Endodermal cell (in vitro differentiated cells): Measurements from ENCODE around the gene PCSK2. TPM values are rescaled to one million over a fixed set of nuclear protein-coding genes. Genes with fewer than 3 reads are reported as not detected.

ENCODE experiments used
- DNase-seq: peaks from one replicate; pipeline ENCODE4 v3.0.0-alpha.2; 2017
- H3K27ac ChIP-seq: 2 replicates; pipeline ENCODE4 v1.5.1; 2013; ENCODE audit warnings: mild to moderate bottlenecking, low read depth, low read length, moderate library complexity
- H3K27me3 ChIP-seq: 2 replicates; pipeline ENCODE4 v1.6.1; 2013; ENCODE audit warnings: mild to moderate bottlenecking, low read length, moderate library complexity; ENCODE audit not compliant: insufficient read depth, control insufficient read depth, poor library complexity, severe bottlenecking
- H3K36me3 ChIP-seq: 2 replicates; pipeline ENCODE4 v1.7.0; 2013; ENCODE audit warnings: mild to moderate bottlenecking, low read length, moderate library complexity; ENCODE audit not compliant: control insufficient read depth, insufficient read depth
- H3K4me1 ChIP-seq: one replicate; pipeline ENCODE4 v1.7.0; 2013; ENCODE audit warnings: low read length; ENCODE audit not compliant: control insufficient read depth, insufficient read depth
- H3K4me3 ChIP-seq: 2 replicates; pipeline ENCODE4 v1.5.1; 2013; ENCODE audit warnings: mild to moderate bottlenecking, low read length, moderate library complexity
- H3K9ac ChIP-seq: 2 replicates; pipeline ENCODE4 v1.6.1; 2013; ENCODE audit warnings: mild to moderate bottlenecking, low read length, moderate library complexity; ENCODE audit not compliant: poor library complexity, severe bottlenecking; ENCODE audit errors: extremely low read depth
- H3K9me3 ChIP-seq: 2 replicates; pipeline ENCODE4 v1.6.1; 2013; ENCODE audit warnings: mild to moderate bottlenecking, low read length, moderate library complexity; ENCODE audit not compliant: control insufficient read depth
- H3K27ac Mint-ChIP-seq: 2 replicates; pipeline ENCODE4 v1.8.0; 2020; ENCODE audit warnings: mixed read lengths
- H3K27me3 Mint-ChIP-seq: 2 replicates; pipeline ENCODE4 v1.8.0; 2021; ENCODE audit warnings: mild to moderate bottlenecking, mixed read lengths; ENCODE audit not compliant: insufficient read depth
- H3K36me3 Mint-ChIP-seq: 2 replicates; pipeline ENCODE4 v1.8.0; 2020; ENCODE audit warnings: low read depth, mixed read lengths
- H3K4me1 Mint-ChIP-seq: 2 replicates; pipeline ENCODE4 v1.8.0; 2020; ENCODE audit warnings: mixed read lengths
- H3K4me3 Mint-ChIP-seq: 2 replicates; pipeline ENCODE4 v1.8.0; 2020; ENCODE audit warnings: mild to moderate bottlenecking, moderate library complexity, mixed read lengths
- H3K9me3 Mint-ChIP-seq: 2 replicates; pipeline ENCODE4 v1.8.0; 2020; ENCODE audit warnings: mild to moderate bottlenecking, mixed read lengths
- CTCF ChIP-seq: fragments of 200-600 bp; sonication (generic); conservative IDR thresholded peaks from 2 replicates; pipeline ENCODE4 v1.5.0; 2021; ENCODE audit warnings: antibody characterized with exemption, mild to moderate bottlenecking
- WGBS, 2 experiments: methylation state at CpG; one replicate each; pipeline versions ENCODE4 v1.1.5 to v1.1.7; 2013; ENCODE audit warnings: missing lambda C conversion rate in 2 of 2, mixed read lengths in 1 of 2; ENCODE audit not compliant: insufficient coverage in 1 of 2, insufficient read length in 1 of 2; 5-methylcytosine and 5-hydroxymethylcytosine counted together
- total RNA-seq, 2 donors: library from RNA; stranded (reverse); fragmentation: NEBNext Ultra II Directional in 1 of 2; extraction: Animal tissue kit (Norgen Biotek cat#: 25700) in 1 of 2; gene quantifications; 2 replicates in 1 of 2; 3 replicates in 1 of 2; pipeline ENCODE4 v1.2.1, GENCODE V29; 2021

The PCSK2 gene
- total RNA-seq, 2 donors from 2014 or later: 3.0 to 4.8 TPM

- no peaks in the 10 kb centered on the region for H3K27me3 Mint-ChIP-seq
- H3K9me3 Mint-ChIP-seq: peaks cover 14% of the 10 kb centered on the region
- H3K9ac ChIP-seq: no peak overlapping the region
- no peak overlapping the region for H3K4me3 Mint-ChIP-seq
- no peak overlapping the region for H3K27ac ChIP-seq
- no peak for DNase-seq
- peaks cover 25% of the 10 kb centered on the region for H3K4me1 ChIP-seq
- no peak overlapping the region for H3K27ac Mint-ChIP-seq
- no peaks in the 10 kb centered on the region for H3K27me3 ChIP-seq
- H3K9me3 ChIP-seq: peaks cover 12% of the 10 kb centered on the region
- no peaks in the 10 kb centered on the region for H3K36me3 Mint-ChIP-seq
- 100% methylated on average over 2 of the region's 2 CpGs; no CpG with 5 or more reads in 1 of the 2 experiments for WGBS, 2 experiments
- H3K36me3 ChIP-seq: no peaks in the 10 kb centered on the region
- H3K4me3 ChIP-seq: no peak overlapping the region
- H3K4me1 Mint-ChIP-seq: peaks cover 41% of the 10 kb centered on the region
- no peak for TF ChIP-seq CTCF
Observed at GRCh38 chr20:17448071-17448470, 221.2 kb downstream of the PCSK2 start.

- WGBS, 2 experiments: 82 to 83% methylated on average over 1 to 2 of the region's 2 CpGs
- H3K4me3 Mint-ChIP-seq: no peak overlapping the region
- H3K9me3 Mint-ChIP-seq: peaks cover 14% of the 10 kb centered on the region
- Histone ChIP-seq H3K27me3 (no peaks in the 10 kb centered on the region), H3K9me3 (peaks cover 12% of the 10 kb centered on the region), H3K36me3 (no peaks in the 10 kb centered on the region), H3K9ac (no peak overlapping the region), H3K27ac (no peak overlapping the region), H3K4me1 (peaks cover 18% of the 10 kb centered on the region), H3K4me3 (no peak overlapping the region)
- peaks cover 32% of the 10 kb centered on the region for H3K4me1 Mint-ChIP-seq
- no peaks in the 10 kb centered on the region for H3K27me3 Mint-ChIP-seq
- TF ChIP-seq CTCF: no peak
- no peak for DNase-seq
- no peaks in the 10 kb centered on the region for H3K36me3 Mint-ChIP-seq
- H3K27ac Mint-ChIP-seq: no peak overlapping the region
Observed at GRCh38 chr20:17449031-17449430, 222.2 kb downstream of the PCSK2 start.

- Mint-ChIP-seq H3K36me3 (no peaks in the 10 kb centered on the region), H3K27ac (no peak overlapping the region), H3K27me3 (no peaks in the 10 kb centered on the region), H3K4me3 (no peak overlapping the region), H3K9me3 (peaks cover 14% of the 10 kb centered on the region), H3K4me1 (peaks cover 14% of the 10 kb centered on the region)
- Histone ChIP-seq H3K36me3 (no peaks in the 10 kb centered on the region), H3K27ac (no peak overlapping the region), H3K9me3 (peaks cover 12% of the 10 kb centered on the region), H3K4me1 (peaks cover 5% of the 10 kb centered on the region), H3K4me3 (no peak overlapping the region), H3K9ac (no peak overlapping the region), H3K27me3 (no peaks in the 10 kb centered on the region)
- no peak for DNase-seq
- TF ChIP-seq CTCF: peak; percentile 21
- WGBS, 2 experiments: 67 to 92% methylated on average over 1 to 2 of the region's 3 CpGs
Observed at GRCh38 chr20:17452441-17452840, 225.6 kb downstream of the PCSK2 start.
